Measurements from ENCODE around the gene PPP1R37. TPM values are rescaled to one million over a fixed set of nuclear protein-coding genes. Genes with fewer than 3 reads are reported as not detected.

Gene PPP1R37
- total RNA-seq, 1 experiment from 2014 or later = 33.6 TPM

DNA sequence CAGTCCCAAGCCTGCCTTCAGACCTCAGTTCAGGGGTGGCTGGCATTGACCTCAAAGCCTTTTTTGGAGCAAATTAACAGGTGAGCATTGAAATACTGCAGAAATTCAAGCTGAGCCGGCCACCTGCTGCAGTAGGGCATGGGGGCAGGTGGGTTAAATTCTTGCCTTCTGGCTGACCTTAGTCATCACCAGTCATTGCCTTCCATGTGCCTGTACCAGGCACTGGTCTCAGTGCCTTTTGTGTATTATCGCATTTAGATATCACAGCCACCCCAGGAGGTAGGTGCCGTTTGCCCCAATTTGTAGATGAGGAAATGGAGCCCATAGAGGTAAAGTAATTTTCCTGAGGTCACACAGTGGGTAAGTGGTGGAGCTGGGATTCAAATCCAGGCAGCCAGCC lies 7.2 kb downstream of the PPP1R37 start:
- no peak overlapping the region for H3K27ac ChIP-seq (ENCODE audit: insufficient read length, low read depth, low read length)
- H3K56ac ChIP-seq (ENCODE audit: insufficient read length, low read depth, low read length) = no peak overlapping the region
- no peak for DNase-seq
- H2BK12ac ChIP-seq (ENCODE audit: insufficient read length, low read depth, low read length) = no peak overlapping the region
- no peak overlapping the region for H2BK120ac ChIP-seq (ENCODE audit: low read depth, low read length, poor library complexity, severe bottlenecking)
- no peak overlapping the region for H3K18ac ChIP-seq (ENCODE audit: insufficient read length, low read depth, low read length)
- H4K5ac ChIP-seq (ENCODE audit: insufficient read length, low read depth, low read length) = no peak overlapping the region
- no peaks in the 10 kb centered on the region; a peak in 1 of 5 replicates for H3K9me3 Mint-ChIP-seq
- TF ChIP-seq, protein P1, sequence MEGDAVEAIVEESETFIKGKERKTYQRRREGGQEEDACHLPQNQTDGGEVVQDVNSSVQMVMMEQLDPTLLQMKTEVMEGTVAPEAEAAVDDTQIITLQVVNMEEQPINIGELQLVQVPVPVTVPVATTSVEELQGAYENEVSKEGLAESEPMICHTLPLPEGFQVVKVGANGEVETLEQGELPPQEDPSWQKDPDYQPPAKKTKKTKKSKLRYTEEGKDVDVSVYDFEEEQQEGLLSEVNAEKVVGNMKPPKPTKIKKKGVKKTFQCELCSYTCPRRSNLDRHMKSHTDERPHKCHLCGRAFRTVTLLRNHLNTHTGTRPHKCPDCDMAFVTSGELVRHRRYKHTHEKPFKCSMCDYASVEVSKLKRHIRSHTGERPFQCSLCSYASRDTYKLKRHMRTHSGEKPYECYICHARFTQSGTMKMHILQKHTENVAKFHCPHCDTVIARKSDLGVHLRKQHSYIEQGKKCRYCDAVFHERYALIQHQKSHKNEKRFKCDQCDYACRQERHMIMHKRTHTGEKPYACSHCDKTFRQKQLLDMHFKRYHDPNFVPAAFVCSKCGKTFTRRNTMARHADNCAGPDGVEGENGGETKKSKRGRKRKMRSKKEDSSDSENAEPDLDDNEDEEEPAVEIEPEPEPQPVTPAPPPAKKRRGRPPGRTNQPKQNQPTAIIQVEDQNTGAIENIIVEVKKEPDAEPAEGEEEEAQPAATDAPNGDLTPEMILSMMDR (conservative IDR thresholded peaks at IDR 0.05) = no peak
- H3K79me2 ChIP-seq (ENCODE audit: insufficient read depth, low read length) = peaks cover 51% of the 10 kb centered on the region
- H3K23ac ChIP-seq (ENCODE audit: insufficient read length, low read depth, low read length) = no peak overlapping the region
- peaks cover 2 to 6% (median 4%) of the 10 kb centered on the region in 3 experiments; a peak in 5 of 7 replicates for H3K36me3 Mint-ChIP-seq (ENCODE audit: insufficient read depth in 1 of 3, low read depth in 3 of 3)
- no peak overlapping the region; a peak in 1 of 5 replicates for H3K4me3 Mint-ChIP-seq
- H3K23me2 ChIP-seq (ENCODE audit: insufficient read length, low read depth, low read length, poor library complexity, severe bottlenecking) = no peaks in the 10 kb centered on the region
- peak overlapping the region in 1 of 3 experiments; percentile 34; a peak in 1 of 7 replicates for H3K27ac Mint-ChIP-seq
- no peak overlapping the region for H2AK5ac ChIP-seq (ENCODE audit: insufficient read length, low read length)
- peaks cover 83 to 88% of the 10 kb centered on the region in 2 experiments for H3K4me1 Mint-ChIP-seq
- no peak overlapping the region for H2BK20ac ChIP-seq (ENCODE audit: low read depth, low read length, poor library complexity, severe bottlenecking)
- H3K79me1 ChIP-seq (ENCODE audit: insufficient read depth, low read depth, low read length, poor library complexity, severe bottlenecking) = no peaks in the 10 kb centered on the region
- H2BK15ac ChIP-seq (ENCODE audit: low read depth, low read length) = no peak overlapping the region
- H2BK5ac ChIP-seq (ENCODE audit: insufficient read length, low read length) = no peak overlapping the region
- no peaks in the 10 kb centered on the region for H3K27me3 ChIP-seq (ENCODE audit: insufficient read depth, low read length)
- H3K14ac ChIP-seq (ENCODE audit: insufficient read depth, low read length) = no peak overlapping the region
- H2AFZ ChIP-seq (ENCODE audit: low read length) = no peak overlapping the region
- H4K20me1 ChIP-seq (ENCODE audit: control insufficient read depth, insufficient read depth, insufficient read length) = no peaks in the 10 kb centered on the region
- H3K9me3 ChIP-seq (ENCODE audit: control insufficient read depth, low read depth, low read length) = no peaks in the 10 kb centered on the region
- H4K91ac ChIP-seq (ENCODE audit: insufficient read length, low read depth, low read length) = no peak overlapping the region
- H3K4me1 ChIP-seq (ENCODE audit: insufficient read depth, low read length) = no peaks in the 10 kb centered on the region; the same call in 1 of the 2 replicates
- H3T11ph ChIP-seq (ENCODE audit: low read length) = no peak overlapping the region
- no peaks in the 10 kb centered on the region for H3K27me3 Mint-ChIP-seq (ENCODE audit: low read depth)
- H4K8ac ChIP-seq (replicated peaks; ENCODE audit: insufficient read length, low read depth, low read length) = no peak overlapping the region
- H3K4ac ChIP-seq (ENCODE audit: low read depth, low read length) = no peak overlapping the region
- H3K4me2 ChIP-seq (ENCODE audit: insufficient read depth, insufficient read length, low read length) = no peak overlapping the region
- no CpG with 5 or more reads among the region's 3 CpGs for WGBS (ENCODE audit: extremely low coverage, insufficient read length, low lambda C conversion rate)
- no peak overlapping the region for H3K9ac ChIP-seq (ENCODE audit: extremely low read depth, insufficient read length, low read length)

All from H9 (cell line).